Heart left ventricle (tissue), 16 donors: Measurements from ENCODE around the gene SPAG17. TPM values are rescaled to one million over a fixed set of nuclear protein-coding genes. Genes with fewer than 3 reads are reported as not detected.

ENCODE experiments used
- ATAC-seq, 4 donors: fragments of 200-7000 bp; cut with Tn5 transposase; one replicate each; pipeline ENCODE4 v1.9.1; 2020 to 2022; ENCODE audit warnings: moderate library complexity in 4 of 4, mild to moderate bottlenecking in 3 of 4, moderate number of reproducible peaks in 1 of 4
- DNase-seq, 5 donors: peaks; one replicate each; pipeline ENCODE4 v3.0.0-alpha.2; 2020
- H3K27ac ChIP-seq, 12 donors: fragments of 200-600 bp; sonication (generic) in 4 of 12; one replicate each; pipeline versions ENCODE4 v1.5.0 to v1.8.0; 2016 to 2022; ENCODE audit warnings: mild to moderate bottlenecking in 2 of 12
- H3K27me3 ChIP-seq, 9 donors: fragments of 200-600 bp; sonication (generic) in 2 of 9; one replicate each; pipeline versions ENCODE4 v1.5.1 to v1.8.0; 2016 to 2022; ENCODE audit warnings: mild to moderate bottlenecking in 3 of 9
- H3K36me3 ChIP-seq, 9 donors: fragments of 200-600 bp; sonication (generic) in 2 of 9; one replicate each; pipeline versions ENCODE4 v1.5.0 to v1.8.0; 2018 to 2022; ENCODE audit warnings: mild to moderate bottlenecking in 2 of 9
- H3K4me1 ChIP-seq, 12 donors: fragments of 200-600 bp; sonication (generic) in 4 of 12; one replicate each; pipeline versions ENCODE4 v1.5.0 to v1.8.0; 2016 to 2022; ENCODE audit warnings: mild to moderate bottlenecking in 3 of 12
- H3K4me3 ChIP-seq, 12 donors: fragments of 200-600 bp; sonication (generic) in 4 of 12; one replicate each; pipeline versions ENCODE4 v1.5.0 to v1.8.0; 2017 to 2022; ENCODE audit warnings: mild to moderate bottlenecking in 9 of 12, moderate library complexity in 4 of 12
- H3K9me3 ChIP-seq, 12 donors: fragments of 200-600 bp; sonication (generic) in 4 of 12; one replicate each; pipeline versions ENCODE4 v1.5.0 to v1.8.0; 2016 to 2022; ENCODE audit warnings: mild to moderate bottlenecking in 1 of 12
- POLR2A ChIP-seq, 2 donors: fragments of 450-650 bp; IDR thresholded peaks; one replicate each; pipeline ENCODE4 v1.6.1; 2017; ENCODE audit warnings: antibody characterized with exemption in 2 of 2, mild to moderate bottlenecking in 2 of 2, moderate library complexity in 2 of 2
- WGBS, 4 donors: extraction: QIAGEN DNeasy Blood & Tissue Kit in 2 of 4; methylation state at CpG; one replicate each; pipeline versions ENCODE4 v1.1.5 to v1.1.7; 2013 to 2018; 5-methylcytosine and 5-hydroxymethylcytosine counted together
- intact Hi-C, 10 donors: fragments of 100-400 bp; cut with DNase I; formaldehyde crosslinking; loops; one replicate each; pipeline versions ENCODE4 v1.11.1 to v1.14.2; 2022
- polyA plus RNA-seq, 2 donors: library from polyadenylated mRNA; stranded (reverse); fragments of 200-250 nt; gene quantifications; one replicate each; pipeline ENCODE4 v1.2.3, GENCODE V29; 2013
- total RNA-seq, 9 donors: library from RNA; depleted of rRNA in 2 of 9; stranded (reverse); fragments of >200 nt in 2 of 9; fragmentation: NEBNext Ultra II Directional in 3 of 9; extraction: Animal tissue kit (Norgen Biotek cat#: 25700) in 3 of 9; gene quantifications; one replicate each; pipeline versions ENCODE4 v1.1.0 to v1.2.4, GENCODE V29; 2016 to 2023
- TF ChIP-seq, protein P1 (sequence below), 12 donors: fragments of 200-600 bp; sonication (generic) in 4 of 12; IDR thresholded peaks; one replicate each; pipeline versions ENCODE4 v1.5.0 to v1.8.0; 2018 to 2022; ENCODE audit warnings: antibody characterized with exemption in 12 of 12, mild to moderate bottlenecking in 5 of 12
- donor health status: ischemic (EF 13 %, LVEDD 7.1; RV severe dilation, severe dysfunction).
- donor health status: healthy with polysubstance abuse.
- donor health status: DM: no; HTN: yes; CAD: no.
- donor health status: DM: no; HTN: no; CAD: no.
- donor health status: ischemic (EF 25% LVEDD 6.9; RV normal size, moderate dysfunction).
- donor health status: ischemic (EF 25% LVEDD 5.7; RV mildly dilated, moderate dysfunction).
- donor health status: healthy.
- donor health status: DM: yes; HTN: yes; CAD: no.
- donor health status: ischemic (EF 35%, LVEDD 5.7; RV mildly dilated, moderate dysfunction).
- donor health status: nonischemic (EF 11% LVEDD 7.7; RV severe dilation, severe dysfunction).
- donor health status: DM: yes; HTN: yes; CAD: no.
- donor health status: PGD.
- donor health status: ischemic (EF 29% LVEDD 5.4; RV normal size, mild dysfunction).
- donor health status: nonischemic (EF 23%, LVEDD 6.1; RV moderate dilation, normal function).

SPAG17 gene
- total and polyA plus RNA-seq, 11 donors = 0.38 to 0.48 TPM; not detected in 9

- Histone ChIP-seq H3K4me1 (no peaks in the 10 kb centered on the region), H3K27me3 (peaks cover 0 to 8% (median 0%) of the 10 kb centered on the region in 9 donors), H3K9me3 (no peaks in the 10 kb centered on the region), H3K27ac (no peak overlapping the region), H3K36me3 (no peaks in the 10 kb centered on the region), H3K4me3 (no peak overlapping the region)
- intact Hi-C loops = no loop called here
- DNase-seq (no peak), ATAC-seq (no peak)
- TF ChIP-seq, protein P1, sequence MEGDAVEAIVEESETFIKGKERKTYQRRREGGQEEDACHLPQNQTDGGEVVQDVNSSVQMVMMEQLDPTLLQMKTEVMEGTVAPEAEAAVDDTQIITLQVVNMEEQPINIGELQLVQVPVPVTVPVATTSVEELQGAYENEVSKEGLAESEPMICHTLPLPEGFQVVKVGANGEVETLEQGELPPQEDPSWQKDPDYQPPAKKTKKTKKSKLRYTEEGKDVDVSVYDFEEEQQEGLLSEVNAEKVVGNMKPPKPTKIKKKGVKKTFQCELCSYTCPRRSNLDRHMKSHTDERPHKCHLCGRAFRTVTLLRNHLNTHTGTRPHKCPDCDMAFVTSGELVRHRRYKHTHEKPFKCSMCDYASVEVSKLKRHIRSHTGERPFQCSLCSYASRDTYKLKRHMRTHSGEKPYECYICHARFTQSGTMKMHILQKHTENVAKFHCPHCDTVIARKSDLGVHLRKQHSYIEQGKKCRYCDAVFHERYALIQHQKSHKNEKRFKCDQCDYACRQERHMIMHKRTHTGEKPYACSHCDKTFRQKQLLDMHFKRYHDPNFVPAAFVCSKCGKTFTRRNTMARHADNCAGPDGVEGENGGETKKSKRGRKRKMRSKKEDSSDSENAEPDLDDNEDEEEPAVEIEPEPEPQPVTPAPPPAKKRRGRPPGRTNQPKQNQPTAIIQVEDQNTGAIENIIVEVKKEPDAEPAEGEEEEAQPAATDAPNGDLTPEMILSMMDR (IDR thresholded peaks at IDR 0.05) = no peak
- TF ChIP-seq POLR2A (IDR thresholded peaks at IDR 0.05) = no peak
- 69 to 88% (median 82%) methylated on average over 5 of the region's 5 CpGs for WGBS, 4 donors
Measured at GRCh38 chr1:117981455-117982192, 203.4 kb downstream of the SPAG17 start.

DNA sequence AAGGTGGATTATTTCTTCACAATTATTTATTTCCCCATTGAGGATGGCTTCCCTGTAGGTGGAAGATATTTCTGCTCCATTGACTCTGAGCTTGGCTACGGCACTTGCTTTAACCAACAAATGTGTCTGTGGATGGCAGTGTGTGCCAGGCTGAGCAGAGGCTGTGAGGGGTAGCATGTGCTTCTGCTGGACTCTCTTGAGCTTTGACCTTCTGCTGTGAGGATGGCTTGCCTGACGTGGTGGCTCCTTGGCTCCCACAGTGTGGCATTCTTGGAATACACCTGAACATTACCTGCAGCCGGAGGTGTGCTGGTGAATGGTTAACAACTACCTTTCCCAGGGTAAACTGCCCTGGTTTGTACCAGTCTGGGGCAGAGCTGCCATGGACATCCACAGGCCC is 208.6 kb downstream of the SPAG17 start:
- Histone ChIP-seq H3K4me3 (no peak overlapping the region), H3K36me3 (no peaks in the 10 kb centered on the region), H3K4me1 (no peaks in the 10 kb centered on the region), H3K9me3 (no peaks in the 10 kb centered on the region), H3K27ac (no peak overlapping the region), H3K27me3 (peaks cover 0 to 8% (median 0%) of the 10 kb centered on the region in 9 donors)
- TF ChIP-seq, protein P1 (IDR thresholded peaks at IDR 0.05) = no peak
- no peak for TF ChIP-seq POLR2A (IDR thresholded peaks at IDR 0.05)
- no peak for DNase-seq
- no peak for ATAC-seq
- WGBS, 4 donors = 58 to 82% (median 74%) methylated on average over 2 to 3 of the region's 3 CpGs
- intact Hi-C loops = no loop called here

DNA sequence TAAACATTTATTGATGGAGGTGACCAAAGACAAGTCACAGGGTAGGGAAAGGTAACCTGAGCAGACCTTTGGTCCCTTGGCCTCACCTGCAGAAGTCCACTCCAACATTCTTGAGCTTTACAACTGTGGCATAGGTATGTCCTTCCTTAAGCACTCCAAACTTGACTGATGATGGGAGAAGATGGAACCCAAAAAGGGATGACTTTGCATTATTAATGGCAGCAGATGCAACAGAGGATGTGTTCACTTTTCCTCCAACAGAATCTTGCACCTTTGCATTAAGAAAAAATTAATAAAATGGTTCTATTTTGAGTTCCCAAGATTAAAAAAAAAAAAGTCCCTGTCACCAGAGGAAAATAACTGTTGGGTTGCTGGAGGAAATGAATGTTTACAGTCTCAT is 213.3 kb downstream of the SPAG17 start:
- no peaks in the 10 kb centered on the region for H3K36me3 ChIP-seq
- H3K4me3 ChIP-seq = no peak overlapping the region
- ATAC-seq = no peak
- no peak overlapping the region for H3K27ac ChIP-seq
- TF ChIP-seq, protein P1 (IDR thresholded peaks at IDR 0.05) = no peak
- TF ChIP-seq POLR2A (IDR thresholded peaks at IDR 0.05) = no peak
- DNase-seq = no peak
- intact Hi-C loops = no loop called here
- H3K9me3 ChIP-seq = no peaks in the 10 kb centered on the region
- no peaks in the 10 kb centered on the region for H3K27me3 ChIP-seq
- no peaks in the 10 kb centered on the region for H3K4me1 ChIP-seq

GRCh38 chr1:117970252-117970651 is 214.8 kb downstream of the SPAG17 start:
- Histone ChIP-seq H3K27ac (no peak overlapping the region), H3K27me3 (no peaks in the 10 kb centered on the region), H3K36me3 (no peaks in the 10 kb centered on the region), H3K4me3 (no peak overlapping the region), H3K4me1 (no peaks in the 10 kb centered on the region), H3K9me3 (no peaks in the 10 kb centered on the region)
- no peak for TF ChIP-seq POLR2A (IDR thresholded peaks at IDR 0.05)
- TF ChIP-seq, protein P1 (IDR thresholded peaks at IDR 0.05) = no peak
- DNase-seq (no peak), ATAC-seq (no peak)
- 85 to 88% (median 87%) methylated on average over 9 of the region's 9 CpGs for WGBS, 4 donors
- intact Hi-C loops = no loop called here
